HG03565 (cell line): ENCODE data around the gene CNGA1.

Source experiments
- ATAC-seq: cut with Tn5 transposase; IDR thresholded peaks from one replicate; pipeline ENCODE4 v1.9.1; 2021; ENCODE audit warnings: mild to moderate bottlenecking, moderate library complexity; ENCODE audit not compliant: unreplicated experiment

The CNGA1 gene

GRCh38 chr4:48016141-48017107 lies at the start of gene CNGA1, which contains the start of gene NIPAL1:
Gene CNGA1, minus strand, starts transcription at chr4:48016681. Its CDS starts 63,992 bp downstream, at chr4:47952689.
Gene NIPAL1, plus strand, starts transcription at chr4:48016772. Its CDS starts 68 bp downstream, at chr4:48016840.
- ATAC-seq = peak; percentile 77

DNA sequence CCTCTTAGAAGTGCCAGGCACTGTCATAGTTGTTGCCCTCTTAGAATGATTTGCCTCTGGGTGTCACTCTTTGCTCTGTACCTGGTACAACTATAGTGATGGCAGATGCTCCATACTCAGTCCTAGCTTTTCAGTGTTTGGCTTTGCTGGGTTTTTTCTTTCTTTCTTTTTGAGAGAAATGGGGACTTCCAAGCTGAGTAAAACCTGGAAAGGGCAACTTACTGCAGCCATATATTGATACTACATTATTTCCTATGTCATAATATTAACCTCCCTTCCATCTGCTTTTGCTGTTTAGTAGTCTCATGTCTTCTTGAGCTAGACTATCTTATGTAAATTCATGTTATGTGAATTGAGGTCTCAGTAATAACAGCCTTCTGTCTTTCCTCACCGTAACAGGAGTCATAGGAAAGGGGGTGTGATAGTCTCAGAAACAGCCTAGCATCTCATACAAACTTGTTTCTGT lies 49.1 kb upstream of the CNGA1 start:
- peak; percentile 56 for ATAC-seq

- no peak for ATAC-seq
These were observed 47.9 kb upstream of the CNGA1 start for GRCh38 chr4:48064349-48064748.

GRCh38 chr4:48058617-48059530 lies 42.4 kb upstream of the CNGA1 start:
- ATAC-seq = no peak

GRCh38 chr4:48051078-48051477 lies 34.6 kb upstream of the CNGA1 start:
- no peak for ATAC-seq

DNA sequence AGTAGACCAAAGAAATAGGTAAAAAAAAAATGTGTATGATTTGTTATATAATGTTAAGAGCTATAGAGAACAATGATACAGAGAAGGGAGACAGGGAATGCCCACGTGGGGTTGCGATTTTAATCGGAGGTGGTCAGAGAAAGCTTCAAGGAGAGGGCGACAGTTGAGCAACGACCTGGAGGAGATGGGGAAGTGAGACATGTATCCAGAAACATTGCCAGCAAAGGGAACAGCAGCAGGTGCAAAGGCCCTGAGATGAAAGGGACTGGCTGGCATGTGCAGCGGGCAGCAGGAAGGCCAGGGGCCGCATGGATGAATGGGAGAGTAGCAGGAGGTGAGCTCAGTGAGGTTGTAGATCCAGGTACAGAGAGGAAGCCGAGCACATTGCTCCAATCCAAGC lies 33.0 kb upstream of the CNGA1 start:
- no peak for ATAC-seq

DNA sequence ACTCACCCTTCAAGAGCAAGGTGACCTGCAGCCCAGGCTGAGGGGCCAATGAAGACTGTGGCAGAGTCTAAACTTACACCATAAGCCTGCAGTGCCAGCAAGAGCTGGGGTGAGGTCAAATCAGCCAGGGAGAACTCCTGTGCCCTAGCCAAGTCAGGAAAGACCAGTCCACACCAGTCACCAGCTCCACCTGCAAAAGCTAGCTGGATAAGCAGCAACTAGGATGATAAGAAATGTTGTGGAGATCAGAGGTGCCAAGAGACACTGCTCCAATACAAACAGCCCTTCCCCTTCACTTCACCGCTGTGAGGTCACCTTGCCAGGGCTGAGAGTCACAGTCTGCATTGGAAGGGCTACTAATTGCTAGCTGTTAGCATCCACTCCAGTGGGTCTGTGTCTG lies 31.4 kb upstream of the CNGA1 start:
- ATAC-seq = no peak

GRCh38 chr4:48047421-48047844 lies 31.0 kb upstream of the CNGA1 start:
- ATAC-seq = peak; percentile 96

DNA sequence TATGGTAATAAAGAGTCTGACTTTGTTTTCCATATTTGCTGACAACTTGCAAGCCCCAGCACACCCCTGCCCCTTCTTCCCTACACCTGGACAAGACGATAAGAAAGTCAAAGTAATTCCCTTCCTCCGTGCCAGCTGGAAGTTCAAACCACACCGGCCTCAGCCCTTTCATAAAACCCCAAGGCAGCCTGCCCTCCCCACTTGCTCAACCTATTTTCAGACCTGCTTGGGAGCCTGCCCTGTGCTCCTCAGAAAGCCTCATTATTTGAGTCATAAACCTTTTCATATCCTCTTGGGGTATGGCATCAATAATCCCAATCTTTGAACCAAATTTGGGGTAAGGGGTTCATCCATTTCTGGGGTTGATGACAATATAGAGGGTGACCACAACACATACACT lies 29.6 kb upstream of the CNGA1 start:
- no peak for ATAC-seq

DNA sequence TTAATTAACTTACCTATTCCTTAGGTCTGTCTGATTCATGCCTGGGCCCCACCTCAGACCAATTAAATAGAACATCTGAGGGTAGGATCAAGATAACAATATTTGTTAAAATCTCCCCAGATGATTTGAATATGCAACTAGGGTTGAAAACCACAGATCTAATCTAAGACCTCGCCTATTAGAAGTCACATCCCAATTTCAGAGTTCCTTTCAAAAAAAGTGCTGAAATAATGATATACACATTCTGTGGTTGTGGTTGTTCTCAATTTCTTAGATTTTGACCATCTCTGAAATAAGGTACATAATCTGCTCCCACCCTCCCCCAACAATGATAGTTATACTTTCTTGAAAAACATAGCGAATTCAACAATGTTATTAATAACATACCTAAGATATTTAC lies 27.8 kb upstream of the CNGA1 start:
- ATAC-seq = no peak

GRCh38 chr4:48043504-48043903 lies 27.0 kb upstream of the CNGA1 start:
- ATAC-seq = no peak

- ATAC-seq = no peak
These were observed 26.5 kb upstream of the CNGA1 start for GRCh38 chr4:48042979-48043461.

DNA sequence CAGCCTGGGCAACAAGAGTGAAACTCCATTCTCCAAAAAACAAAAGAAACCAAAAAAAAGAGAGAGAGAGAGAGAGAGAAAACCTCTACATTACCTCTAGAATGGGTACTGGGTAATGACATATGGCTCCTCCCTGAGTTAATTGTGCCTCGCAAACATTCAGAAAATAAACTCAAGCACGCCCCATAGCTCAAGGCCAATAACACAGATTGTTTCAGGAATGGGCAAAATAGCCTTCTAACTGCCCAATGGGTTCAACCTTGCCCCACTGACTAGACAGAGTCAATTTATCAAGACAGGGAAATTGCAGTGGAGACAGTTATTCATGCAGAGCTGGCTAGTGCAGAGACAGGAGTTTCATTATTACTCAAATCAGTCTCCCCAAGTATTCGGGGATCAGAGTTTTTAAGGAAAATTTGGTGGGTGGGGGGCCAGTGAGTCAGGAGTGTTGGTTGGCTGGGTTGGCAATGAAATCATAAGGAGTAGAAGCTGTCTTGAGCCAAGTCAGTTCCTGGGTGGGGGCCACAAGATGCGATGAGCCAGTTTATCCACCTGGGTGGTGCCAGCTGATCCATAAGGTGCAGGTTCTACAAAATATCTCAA lies 25.2 kb upstream of the CNGA1 start:
- ATAC-seq = no peak

- no peak for ATAC-seq
These were observed 23.1 kb upstream of the CNGA1 start for GRCh38 chr4:48039561-48039960.

DNA sequence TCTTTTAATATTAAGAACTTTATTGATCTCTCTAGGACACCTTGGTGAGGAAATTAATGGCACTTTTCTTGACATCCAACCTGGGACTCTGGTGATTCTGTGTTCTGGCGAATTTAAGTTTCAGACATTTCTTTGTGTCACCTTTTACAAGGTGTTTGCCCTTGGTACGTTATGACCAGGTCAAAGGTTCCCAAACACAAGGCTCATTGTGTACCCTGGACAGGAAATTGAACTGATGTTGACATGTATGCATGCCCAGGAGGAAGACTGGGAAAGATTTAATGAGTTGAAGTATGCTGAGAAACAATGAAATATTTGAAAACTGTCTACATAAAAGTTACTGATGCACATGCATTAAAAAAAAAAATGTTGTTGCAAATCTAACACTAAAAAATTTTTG lies 22.2 kb upstream of the CNGA1 start:
- ATAC-seq = no peak

DNA sequence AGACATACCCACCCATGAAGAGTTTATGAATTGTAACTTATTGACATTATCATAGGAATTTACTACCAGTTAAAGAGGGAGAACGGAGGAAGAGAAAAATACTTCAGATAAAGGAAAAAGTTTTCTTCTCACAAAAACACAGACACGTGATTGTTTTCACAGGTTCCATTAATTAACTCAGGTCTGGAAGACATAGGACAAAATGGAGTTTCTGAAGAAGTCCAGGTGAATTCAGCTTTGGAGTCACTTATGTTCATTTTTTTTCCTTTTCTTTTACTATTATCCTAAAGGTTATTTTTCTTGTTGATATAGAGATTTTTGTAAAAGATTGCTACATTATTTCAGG lies 20.6 kb upstream of the CNGA1 start:
- ATAC-seq = no peak

- ATAC-seq = no peak
These were observed 19.5 kb upstream of the CNGA1 start for GRCh38 chr4:48035952-48036351.

GRCh38 chr4:48033825-48034413 lies 17.4 kb upstream of the CNGA1 start:
- ATAC-seq = no peak

- no peak for ATAC-seq
These were observed 16.9 kb upstream of the CNGA1 start for GRCh38 chr4:48033412-48033811.

DNA sequence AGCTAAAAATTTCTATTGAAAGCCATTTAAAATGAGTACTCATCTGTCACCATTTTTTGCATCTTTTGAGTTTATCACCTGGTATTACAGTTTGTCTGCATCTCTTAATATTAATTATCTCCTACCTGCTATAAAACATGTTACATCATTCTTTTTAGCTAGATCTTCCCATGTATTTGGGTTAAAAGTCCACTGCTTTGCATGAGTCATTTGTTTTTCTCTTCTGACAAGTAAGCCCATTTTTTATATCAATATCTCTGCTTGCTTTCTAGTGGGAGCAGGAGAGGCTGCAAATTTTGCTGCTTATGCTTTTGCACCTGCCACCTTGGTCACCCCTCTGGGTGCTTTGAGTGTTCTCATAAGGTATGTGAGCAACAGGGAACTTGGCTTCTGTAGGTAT lies 16.2 kb upstream of the CNGA1 start:
- ATAC-seq = no peak
